HG02970 (cell line): ENCODE measurements around the gene BEND5.

ENCODE experiments used
- ATAC-seq: cut with Tn5 transposase; IDR thresholded peaks from one replicate; pipeline ENCODE4 v1.9.1; 2021; ENCODE audit warnings: mild to moderate bottlenecking, moderate library complexity, moderate number of reproducible peaks; ENCODE audit not compliant: unreplicated experiment, low FRiP score

Gene BEND5

DNA sequence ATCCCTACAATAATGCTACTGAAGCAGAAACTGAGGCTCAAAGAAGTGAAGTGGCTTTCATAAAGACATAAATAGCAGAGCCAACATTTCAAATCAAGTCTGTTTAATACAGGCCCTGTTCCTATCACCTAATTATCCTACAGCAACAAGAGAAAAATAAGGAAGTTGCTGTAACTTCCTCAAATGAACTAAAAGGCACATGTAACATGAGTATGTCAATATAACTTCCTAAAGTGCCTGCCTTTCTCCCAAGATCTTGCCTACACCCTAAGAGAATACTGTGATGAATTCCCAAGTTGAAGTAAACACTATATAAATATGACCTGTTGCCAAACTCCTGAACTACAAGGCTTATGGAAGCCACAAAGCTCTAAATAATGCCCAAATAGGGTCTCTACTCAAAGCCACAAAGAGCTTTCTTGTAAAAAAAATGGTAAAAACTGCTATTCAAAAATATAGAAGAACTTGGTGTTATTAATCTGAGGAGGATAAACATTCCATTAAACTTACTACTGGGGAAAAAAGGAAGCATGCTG is 8.6 kb downstream of the BEND5 start:
- ATAC-seq: no peak

DNA sequence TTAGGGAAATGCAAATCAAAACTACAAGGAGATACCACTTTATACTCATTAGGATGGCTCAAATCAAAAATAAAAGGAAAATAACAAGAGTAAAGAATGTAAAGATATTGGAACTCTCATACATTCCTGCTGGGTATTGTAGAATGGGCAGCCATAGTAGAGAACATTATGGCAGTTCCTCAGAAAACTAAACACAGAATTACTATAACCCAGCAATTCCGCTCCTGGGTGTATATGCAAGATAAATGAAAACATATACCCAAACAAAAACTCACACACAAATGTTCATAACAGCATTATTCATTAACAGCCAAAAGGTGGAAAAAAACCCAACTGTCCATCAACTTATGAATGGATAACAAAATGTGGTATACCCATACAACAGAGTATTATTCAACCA is 11.4 kb downstream of the BEND5 start:
- no peak for ATAC-seq

DNA sequence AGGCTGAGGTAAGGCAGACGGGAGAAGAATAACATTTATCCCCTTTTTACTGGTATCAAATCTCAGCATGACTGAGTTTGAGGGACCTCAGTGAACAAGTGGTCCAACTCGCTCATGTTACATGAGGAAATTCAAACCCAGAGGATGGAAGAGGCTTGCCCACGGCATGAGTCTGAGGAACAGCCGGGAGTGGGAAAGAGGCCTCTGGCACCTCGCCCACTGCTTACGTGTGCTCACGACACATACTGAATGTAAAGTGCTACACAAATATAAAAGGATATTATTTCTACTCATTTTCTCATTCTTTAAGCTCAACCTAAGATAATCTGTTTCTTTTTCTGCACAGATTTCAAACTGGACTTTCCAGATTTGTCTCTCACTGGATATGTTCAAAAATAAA is 14.7 kb downstream of the BEND5 start:
- ATAC-seq: no peak

GRCh38 chr1:48761411-48761810 is 15.3 kb downstream of the BEND5 start:
- ATAC-seq: no peak

DNA sequence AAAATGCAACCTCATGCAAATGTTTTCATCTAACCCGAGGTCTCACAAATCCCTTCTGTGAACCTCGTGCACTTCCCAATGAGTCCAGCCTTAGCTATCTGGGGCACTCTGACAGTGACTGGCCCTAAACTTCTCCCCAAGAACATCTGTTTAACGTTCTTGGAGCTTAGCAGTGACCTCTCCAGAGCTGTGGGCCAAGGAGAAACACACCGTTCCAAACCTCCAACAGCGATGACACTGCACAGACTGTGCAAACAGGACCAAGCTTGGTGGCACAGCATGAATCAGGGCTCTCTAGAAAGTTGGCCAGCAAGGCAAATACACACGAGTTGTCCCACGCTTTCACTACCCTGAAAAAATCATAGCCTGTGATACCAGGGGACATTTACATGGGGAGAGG is 15.8 kb downstream of the BEND5 start:
- no peak for ATAC-seq

- no peak for ATAC-seq
These were observed 17.7 kb downstream of the BEND5 start for GRCh38 chr1:48758976-48759375.

GRCh38 chr1:48757363-48757762 is 19.3 kb downstream of the BEND5 start:
- no peak for ATAC-seq

DNA sequence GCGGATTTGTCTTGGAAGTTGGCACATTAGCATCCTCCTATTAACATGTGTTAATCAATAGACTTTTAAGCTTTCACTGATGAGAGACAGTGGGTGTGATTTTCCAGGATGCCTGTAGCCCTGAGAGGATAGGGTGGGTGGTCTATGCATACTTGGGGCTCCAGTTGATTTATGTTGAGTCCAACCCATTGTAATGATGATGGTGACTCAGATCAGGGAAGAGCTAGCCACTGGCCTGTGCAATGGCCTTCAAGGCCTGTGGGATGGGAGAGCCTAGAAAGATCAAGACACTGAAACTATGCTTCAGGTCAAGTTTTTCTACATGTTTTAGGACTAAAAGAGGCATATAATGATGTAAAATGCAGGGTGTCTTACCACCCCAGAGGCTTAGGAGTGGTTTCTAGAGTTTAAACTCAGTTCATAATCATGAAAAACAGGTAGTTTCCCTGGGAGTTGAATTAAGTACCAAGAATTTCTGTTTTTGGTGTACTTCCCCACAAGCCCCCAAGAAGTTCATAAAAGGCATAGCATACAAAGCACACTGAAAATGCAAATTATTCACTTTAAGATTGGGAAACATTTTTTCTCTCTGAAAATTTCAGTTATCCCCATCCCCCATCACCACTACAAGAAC is 19.9 kb downstream of the BEND5 start:
- no peak for ATAC-seq

DNA sequence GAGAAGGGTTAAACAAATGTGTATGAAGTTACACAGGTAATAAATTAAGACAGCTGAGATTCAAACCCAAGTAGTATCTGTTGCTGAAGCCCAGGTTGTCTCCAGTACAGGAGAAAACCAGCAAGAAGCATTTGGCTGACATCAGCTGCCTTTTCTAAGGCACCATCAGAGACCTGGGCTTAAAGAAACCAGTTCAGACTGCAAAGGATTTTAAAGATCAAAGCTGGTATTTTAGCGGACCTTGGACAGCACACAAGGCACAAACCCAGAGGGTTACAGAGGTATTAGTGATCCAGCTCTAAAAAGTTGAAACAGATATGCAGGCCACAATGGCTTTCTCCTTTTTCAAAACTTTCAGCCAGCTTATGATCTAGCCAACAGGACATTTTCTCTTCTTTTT is 23.4 kb downstream of the BEND5 start:
- no peak for ATAC-seq

DNA sequence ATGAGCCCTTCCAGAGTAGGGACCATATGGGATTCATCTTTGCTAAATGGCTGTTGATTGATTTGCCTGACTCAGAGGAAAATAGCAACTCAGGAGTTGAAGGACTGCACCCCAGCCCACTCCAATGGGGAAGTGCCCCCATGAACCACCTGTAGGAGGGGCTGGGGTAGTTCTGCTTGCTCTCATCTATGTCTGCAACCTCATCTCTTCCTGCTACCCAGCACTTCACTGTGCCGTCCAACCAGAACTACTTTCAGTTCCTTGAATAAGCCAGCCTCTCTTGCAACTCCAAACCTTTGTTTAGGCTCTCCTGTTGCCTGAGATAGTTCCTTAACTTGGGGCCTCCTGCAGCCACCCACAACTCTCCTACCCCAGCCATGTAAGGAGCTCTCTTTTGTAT is 26.6 kb downstream of the BEND5 start:
- peak; percentile 69 for ATAC-seq

DNA sequence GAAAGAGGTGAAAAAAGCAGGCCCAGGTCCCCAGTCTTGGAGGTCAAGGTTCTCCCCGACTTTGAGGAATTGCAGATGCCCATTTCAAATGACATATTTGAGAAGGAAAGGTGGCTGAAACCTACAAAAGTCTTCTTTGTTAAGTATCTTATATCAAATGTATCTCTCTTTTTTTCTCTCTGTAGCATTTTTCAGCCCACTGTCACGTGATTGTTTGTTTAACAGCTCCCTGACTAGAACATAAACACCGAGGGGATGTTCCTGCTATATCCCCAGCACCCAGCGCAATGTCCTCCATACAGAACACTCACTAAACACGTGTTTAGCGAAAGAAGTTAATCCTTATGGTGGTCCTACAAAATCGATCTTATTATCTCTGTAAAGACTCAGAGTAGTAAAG is 27.6 kb downstream of the BEND5 start:
- ATAC-seq: no peak

DNA sequence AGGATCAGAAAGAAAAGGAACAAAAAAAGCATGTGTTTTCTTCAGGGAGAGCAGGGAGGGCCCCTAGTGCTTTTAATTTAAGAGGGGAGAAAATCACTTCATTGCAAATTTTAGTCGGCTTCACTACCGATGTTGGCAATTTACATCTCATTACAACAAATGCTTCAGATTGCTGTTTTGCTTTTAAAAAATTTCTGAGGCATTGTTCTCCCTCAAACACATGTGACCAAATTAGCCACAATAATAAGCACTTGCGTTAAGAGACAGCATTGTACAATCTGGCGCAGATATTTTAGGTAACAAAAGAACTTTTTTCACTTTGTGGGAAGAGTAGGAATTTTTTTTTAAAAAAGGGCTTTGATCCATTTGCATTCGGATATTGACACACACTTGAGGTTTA is 29.8 kb downstream of the BEND5 start:
- no peak for ATAC-seq

DNA sequence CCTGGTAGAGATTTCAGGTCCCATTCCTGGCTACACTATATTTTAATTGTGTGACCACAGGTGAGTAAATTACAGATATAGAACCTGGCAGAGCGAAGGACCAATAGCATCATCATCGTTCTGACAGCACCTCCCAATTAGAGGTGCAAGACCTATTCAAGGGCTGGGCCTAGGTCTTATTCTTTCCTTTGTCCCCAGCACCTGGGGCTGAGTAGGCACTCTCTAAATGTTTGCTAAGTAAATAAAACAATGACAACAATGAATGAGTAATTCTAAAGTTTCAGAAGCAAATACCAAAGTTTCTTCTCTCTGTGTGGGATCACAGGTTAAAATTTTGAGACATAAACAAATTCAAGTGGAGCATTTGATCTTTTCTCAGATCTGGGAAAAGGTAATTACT is 32.7 kb downstream of the BEND5 start:
- no peak for ATAC-seq

DNA sequence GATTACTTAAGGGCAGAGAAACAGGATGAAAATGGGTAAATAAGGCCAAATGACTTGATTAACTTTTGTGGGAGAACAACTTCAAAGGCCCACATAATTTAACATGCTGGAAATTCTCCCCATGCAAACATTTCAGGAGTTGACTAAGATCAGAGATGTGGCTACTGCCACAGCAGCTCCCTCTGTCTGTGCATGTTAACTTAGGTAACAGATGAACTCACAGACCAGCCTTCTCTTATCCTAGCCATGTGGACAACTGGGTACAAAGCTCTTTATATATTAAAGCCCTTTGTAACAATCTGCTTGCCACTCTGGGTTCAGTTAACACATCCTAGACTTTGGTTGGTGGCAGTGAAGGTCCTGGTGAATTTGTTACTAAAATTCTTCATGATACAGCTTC is 33.2 kb downstream of the BEND5 start:
- ATAC-seq: no peak

- no peak for ATAC-seq
These were observed 35.3 kb downstream of the BEND5 start for GRCh38 chr1:48741380-48741779.

- ATAC-seq: no peak
These were observed 36.1 kb downstream of the BEND5 start for GRCh38 chr1:48740621-48741020.

DNA sequence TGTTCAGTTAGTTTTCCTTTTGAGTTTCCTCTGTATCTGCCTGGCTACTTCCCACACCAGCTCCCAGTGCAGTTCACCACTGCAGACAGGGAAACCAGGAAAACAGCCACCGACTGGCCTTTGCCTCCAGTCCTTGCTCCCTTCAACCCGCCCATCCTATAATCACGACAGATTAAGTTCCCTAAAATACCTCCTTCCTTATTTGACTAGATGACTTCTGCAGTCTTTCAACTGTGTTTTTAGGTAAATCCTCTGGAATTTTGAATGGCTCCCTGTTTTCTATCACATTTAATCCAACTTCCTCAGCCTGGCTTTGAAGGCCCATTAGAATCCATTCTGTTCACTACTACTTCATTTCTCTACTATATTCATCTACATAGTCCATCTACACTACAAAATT is 37.6 kb downstream of the BEND5 start:
- no peak for ATAC-seq

DNA sequence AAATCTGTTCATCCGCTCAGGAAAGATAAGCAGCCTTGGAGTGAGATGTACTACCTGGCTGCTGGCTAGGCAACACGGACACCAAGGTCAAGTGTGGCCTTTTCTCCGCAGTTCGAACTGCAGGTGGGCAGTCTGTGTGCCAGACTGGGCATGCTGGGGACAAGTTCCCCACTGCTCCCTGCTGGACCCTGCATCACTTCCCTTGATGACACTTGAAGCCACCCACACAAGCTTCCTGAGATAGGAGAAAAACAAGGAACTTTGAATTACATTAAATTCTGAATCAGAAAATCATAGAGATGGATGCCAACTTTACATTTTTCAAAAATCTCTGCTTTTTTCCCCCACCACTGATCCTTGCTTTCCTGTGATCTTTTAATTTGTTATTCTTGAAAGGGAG is 38.3 kb downstream of the BEND5 start:
- no peak for ATAC-seq

- ATAC-seq: no peak
These were observed 40.9 kb downstream of the BEND5 start for GRCh38 chr1:48735796-48736195.

DNA sequence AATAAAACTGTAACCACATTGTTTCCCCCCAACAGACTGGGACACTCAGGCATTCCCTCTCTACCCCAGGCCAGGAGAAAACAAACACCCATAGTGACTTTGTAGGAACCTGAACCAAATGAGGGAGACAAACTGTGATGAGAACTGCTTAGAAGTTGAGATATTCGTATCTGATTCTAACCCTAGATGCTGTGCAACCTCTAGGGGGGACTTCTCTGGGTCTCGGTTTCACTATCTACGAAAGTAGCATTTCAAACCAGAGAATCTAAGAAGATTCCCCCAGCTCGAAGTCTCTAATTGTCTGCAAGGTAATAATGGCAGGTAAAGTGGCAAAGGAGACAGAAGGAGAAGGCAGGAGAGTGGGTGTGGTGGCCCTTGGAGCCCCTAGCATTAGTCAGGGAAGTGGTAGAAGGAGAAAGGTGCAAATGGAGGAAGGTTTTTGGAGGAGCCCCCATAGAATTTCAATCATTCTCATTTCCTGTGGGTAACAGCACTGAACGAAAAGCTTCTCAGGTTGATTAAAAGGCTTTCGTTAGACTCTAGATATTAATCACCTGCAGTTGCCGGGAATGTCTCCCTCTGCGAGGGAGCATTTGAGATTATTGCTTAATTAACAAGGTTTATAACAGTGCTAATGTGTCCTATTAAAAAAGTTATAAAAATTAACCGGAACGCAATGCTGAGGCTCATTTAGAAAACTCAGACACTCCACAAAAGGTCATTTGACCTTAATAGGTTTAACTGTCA is 46.4 kb downstream of the BEND5 start:
- peak; percentile 71 for ATAC-seq

DNA sequence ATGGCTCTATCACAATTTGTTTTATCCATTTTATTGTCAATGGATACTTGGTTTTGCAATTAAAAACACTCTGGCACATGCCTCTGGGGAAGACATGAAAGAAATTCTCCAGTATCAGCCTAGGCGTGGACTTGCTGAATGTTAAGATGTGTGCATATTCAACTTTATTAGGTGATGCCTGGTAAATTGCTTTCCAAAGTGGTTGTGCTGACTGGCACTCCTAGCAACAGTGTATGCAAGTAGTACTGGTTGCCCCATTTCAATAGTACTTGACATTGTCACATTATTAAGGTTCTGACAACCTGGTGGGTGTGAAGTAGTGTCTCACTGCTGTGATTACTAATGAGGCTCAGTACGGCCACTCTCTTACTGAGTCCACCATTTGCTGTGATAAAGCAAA is 48.1 kb downstream of the BEND5 start:
- no peak for ATAC-seq

- ATAC-seq: no peak
These were observed 50.0 kb downstream of the BEND5 start for GRCh38 chr1:48726557-48727215.
